Omental fat pad (tissue), 4 donors: ENCODE results near the gene GFPT1. TPM values are rescaled to one million over a fixed set of nuclear protein-coding genes. Genes with fewer than 3 reads are reported as not detected.

Experiments used
- ATAC-seq: fragments of 150-250 bp; one replicate; pipeline ENCODE4 v1.9.1; 2016; ENCODE audit warnings: mild to moderate bottlenecking, moderate library complexity; ENCODE audit not compliant: low FRiP score
- DNase-seq: peaks from one replicate; pipeline ENCODE4 v3.0.0-alpha.2; 2019; ENCODE audit warnings: low spot score
- CTCF ChIP-seq, 3 donors: fragments of 450-650 bp; IDR thresholded peaks; one replicate each; pipeline ENCODE4 v1.5.1; 2016 to 2017; ENCODE audit warnings: antibody characterized with exemption in 3 of 3, mild to moderate bottlenecking in 3 of 3, moderate library complexity in 2 of 3
- total RNA-seq, 4 donors: library from RNA; depleted of rRNA; stranded (reverse); fragments of >200 nt; gene quantifications; one replicate each; pipeline ENCODE4 v1.1.0, GENCODE V29; 2016

GFPT1 gene
- total RNA-seq, 4 donors from 2014 or later = 32.9 to 105 (median 54.5) TPM

- TF ChIP-seq CTCF (IDR thresholded peaks at IDR 0.05) = no peak
- DNase-seq (no peak), ATAC-seq (no peak)
Measured at GRCh38 chr2:69393963-69394362, 6.9 kb upstream of the GFPT1 start.

GRCh38 chr2:69390471-69390870 lies 3.4 kb upstream of the GFPT1 start:
- no peak for TF ChIP-seq CTCF (IDR thresholded peaks at IDR 0.05)
- ATAC-seq = no peak
- no peak for DNase-seq

GRCh38 chr2:69390001-69390400 lies 3.0 kb upstream of the GFPT1 start:
- TF ChIP-seq CTCF (IDR thresholded peaks at IDR 0.05) = no peak
- no peak for DNase-seq
- ATAC-seq = no peak

GRCh38 chr2:69389271-69389670 lies 2.2 kb upstream of the GFPT1 start:
- ATAC-seq = no peak
- no peak for DNase-seq
- no peak for TF ChIP-seq CTCF (IDR thresholded peaks at IDR 0.05)

GRCh38 chr2:69387770-69388481 lies 899 bp upstream of the GFPT1 start:
- TF ChIP-seq CTCF (IDR thresholded peaks at IDR 0.05) = no peak
- ATAC-seq (peak; percentile 8), DNase-seq (no peak)

- DNase-seq (no peak), ATAC-seq (no peak)
- TF ChIP-seq CTCF (IDR thresholded peaks at IDR 0.05) = no peak
Measured at GRCh38 chr2:69386360-69386759, 667 bp downstream of the GFPT1 start.

- ATAC-seq (no peak), DNase-seq (no peak)
- TF ChIP-seq CTCF (IDR thresholded peaks at IDR 0.05) = no peak
Measured at GRCh38 chr2:69385443-69386151, 1.4 kb downstream of the GFPT1 start.
